ENCODE results near the gene CRTC1. TPM values are rescaled to one million over a fixed set of nuclear protein-coding genes. Genes with fewer than 3 reads are reported as not detected.
A peak's percentile ranks its signal among the peaks of the same experiment; 100 is the strongest.
"Not testable (repeated sequence)": the region's sequence is repeated elsewhere in the genome, so short reads cannot be mapped to it uniquely, and the experiment has no call there.

CRTC1 gene
- total and polyA plus RNA-seq, 11 donors = 3.8 to 10.2 (median 7.2) TPM

- Histone ChIP-seq H3K9me3 (no peaks in the 10 kb centered on the region), H3K4me1 (peaks cover 0 to 6% (median 0%) of the 10 kb centered on the region in 12 donors), H3K27ac (no peak overlapping the region), H3K36me3 (no peaks in the 10 kb centered on the region), H3K4me3 (no peak overlapping the region), H3K27me3 (peaks cover 0 to 14% (median 5%) of the 10 kb centered on the region in 9 donors)
- ATAC-seq (no peak), DNase-seq (no peak)
- TF ChIP-seq POLR2A (IDR thresholded peaks at IDR 0.05) (no peak), CTCF (IDR thresholded peaks at IDR 0.05) (no peak)
- intact Hi-C loops (cut with DNase I) = no loop called here
- 91 to 94% (median 93%) methylated on average over 13 to 15 of the region's 15 CpGs for WGBS, 4 donors
Observed at GRCh38 chr19:18804139-18804601, 120.7 kb downstream of the CRTC1 start.

GRCh38 chr19:18804643-18805042, 121.2 kb downstream of the CRTC1 start:
- no peak for ATAC-seq
- H3K36me3 ChIP-seq = no peaks in the 10 kb centered on the region
- no peak overlapping the region for H3K27ac ChIP-seq
- H3K9me3 ChIP-seq = no peaks in the 10 kb centered on the region
- DNase-seq = peak in 1 of 5 donors; percentile 38
- 89 to 93% (median 91%) methylated on average over 2 to 8 of the region's 8 CpGs for WGBS, 4 donors
- intact Hi-C loops (cut with DNase I) = no loop called here
- TF ChIP-seq CTCF (IDR thresholded peaks at IDR 0.05) (no peak), POLR2A (IDR thresholded peaks at IDR 0.05) (no peak)
- H3K4me3 ChIP-seq = no peak overlapping the region
- H3K27me3 ChIP-seq = peaks cover 0 to 14% (median 5%) of the 10 kb centered on the region in 9 donors
- H3K4me1 ChIP-seq = peaks cover 0 to 7% (median 0%) of the 10 kb centered on the region in 12 donors

GRCh38 chr19:18807861-18808331, 124.4 kb downstream of the CRTC1 start:
- Histone ChIP-seq H3K27ac (peak overlapping the region in 3 of 12 donors; percentile 42 to 57 (median 52)), H3K4me1 (peaks cover 0 to 12% (median 0%) of the 10 kb centered on the region in 12 donors), H3K36me3 (no peaks in the 10 kb centered on the region), H3K4me3 (no peak overlapping the region), H3K27me3 (peaks cover 0 to 12% (median 2%) of the 10 kb centered on the region in 9 donors), H3K9me3 (no peaks in the 10 kb centered on the region)
- no peak for TF ChIP-seq CTCF (IDR thresholded peaks at IDR 0.05)
- TF ChIP-seq POLR2A (IDR thresholded peaks at IDR 0.05) = no peak
- intact Hi-C loops (cut with DNase I) = no loop called here
- 62 to 72% (median 68%) methylated on average over 19 of the region's 19 CpGs for WGBS, 4 donors
- ATAC-seq (peak in 3 of 4 donors; percentile 7 to 60 (median 13)), DNase-seq (no peak)

- 59 to 71% (median 65%) methylated on average over 14 of the region's 14 CpGs for WGBS, 4 donors
- DNase-seq (peak in 3 of 5 donors; percentile 57 to 73 (median 58)), ATAC-seq (peak; percentile 59 to 89 (median 70))
- no peaks in the 10 kb centered on the region for H3K9me3 ChIP-seq
- H3K27ac ChIP-seq = peak overlapping the region in 3 of 12 donors; percentile 2 to 57 (median 42)
- peaks cover 0 to 5% (median 0%) of the 10 kb centered on the region in 9 donors for H3K27me3 ChIP-seq
- no peak overlapping the region for H3K4me3 ChIP-seq
- TF ChIP-seq CTCF (IDR thresholded peaks at IDR 0.05) (no peak), POLR2A (IDR thresholded peaks at IDR 0.05) (no peak)
- intact Hi-C loops (cut with DNase I) = no loop called here
- peaks cover 0 to 12% (median 0%) of the 10 kb centered on the region in 12 donors for H3K4me1 ChIP-seq
- H3K36me3 ChIP-seq = no peaks in the 10 kb centered on the region
Observed at GRCh38 chr19:18809149-18809868, 125.8 kb downstream of the CRTC1 start.

GRCh38 chr19:18811638-18812037, 128.2 kb downstream of the CRTC1 start:
- ATAC-seq; H3K4me3 ChIP-seq; DNase-seq; H3K9me3 ChIP-seq; intact Hi-C loops (cut with DNase I); H3K27ac ChIP-seq; H3K36me3 ChIP-seq; H3K27me3 ChIP-seq: not testable (repeated sequence)
- H3K4me1 ChIP-seq = peaks cover 0 to 12% (median 0%) of the 10 kb centered on the region in 12 donors
- WGBS, 4 donors = 90 to 97% (median 93%) methylated on average over 5 of the region's 5 CpGs

All from heart left ventricle (tissue), 16 donors.